HL-60 (cell line): ENCODE data around the gene WWOX.

ENCODE experiments used
- DNase-seq, 2 experiments: peaks; one replicate each; pipeline ENCODE4 v3.0.0-alpha.2; 2010 to 2020; ENCODE audit warnings: low read depth in 1 of 2, low spot score in 1 of 2
- H3K27ac ChIP-seq: fragments of 250-450 bp; sonication (Bioruptor Pico); replicated peaks from 2 replicates; pipeline ENCODE4 v1.5.1; 2020; ENCODE audit warnings: mild to moderate bottlenecking, moderate library complexity
- H3K27me3 ChIP-seq: fragments of 250-450 bp; sonication (Bioruptor Pico); 2 replicates; pipeline ENCODE4 v1.5.1; 2021; ENCODE audit warnings: mild to moderate bottlenecking, moderate library complexity; ENCODE audit not compliant: insufficient read depth, poor library complexity, severe bottlenecking
- H3K4me3 ChIP-seq: replicated peaks from 2 replicates; pipeline ENCODE4 v1.5.1; 2011; ENCODE audit warnings: mild to moderate bottlenecking, control low read depth, low read length; ENCODE audit not compliant: insufficient read depth
- CTCF ChIP-seq: IDR thresholded peaks from one replicate; pipeline ENCODE4 v1.5.1; 2011; ENCODE audit warnings: low read length, control low read depth, inconsistent platforms; ENCODE audit not compliant: insufficient read depth
- GABPA ChIP-seq: IDR thresholded peaks from 2 replicates; pipeline ENCODE4 v1.6.1; 2012; ENCODE audit warnings: low read depth
- POLR2AphosphoS5 ChIP-seq: IDR thresholded peaks from 2 replicates; pipeline ENCODE4 v1.6.1; 2012; ENCODE audit warnings: low read depth
- REST ChIP-seq: IDR thresholded peaks from 2 replicates; pipeline ENCODE4 v1.6.1; 2012; ENCODE audit warnings: low read depth; ENCODE audit not compliant: insufficient replicate concordance
- SPI1 ChIP-seq: IDR thresholded peaks from 2 replicates; pipeline ENCODE4 v1.6.1; 2012; ENCODE audit warnings: low read depth, mild to moderate bottlenecking, borderline replicate concordance

The WWOX gene

GRCh38 chr16:78439646-78440045 is 340.2 kb downstream of the WWOX start:
- Histone ChIP-seq H3K4me3 (no peak overlapping the region), H3K27me3 (no peaks in the 10 kb centered on the region), H3K27ac (no peak overlapping the region)
- DNase-seq: no peak
- no peak for TF ChIP-seq CTCF

GRCh38 chr16:78441298-78441697 is 341.8 kb downstream of the WWOX start:
- TF ChIP-seq CTCF (no peak), GABPA (no peak), SPI1 (no peak), POLR2AphosphoS5 (no peak), REST (no peak)
- H3K27me3 ChIP-seq: no peaks in the 10 kb centered on the region

GRCh38 chr16:78443542-78444364 is 344.3 kb downstream of the WWOX start:
- Histone ChIP-seq H3K4me3 (no peak overlapping the region), H3K27me3 (no peaks in the 10 kb centered on the region), H3K27ac (no peak overlapping the region)
- no peak for TF ChIP-seq SPI1
- no peak for TF ChIP-seq POLR2AphosphoS5
- no peak for TF ChIP-seq REST
- TF ChIP-seq CTCF: no peak
- no peak for TF ChIP-seq GABPA
- DNase-seq: no peak

More at GRCh38 chr16:78441298-78441697, 341.8 kb downstream of the WWOX start:
- no peak overlapping the region for H3K27ac ChIP-seq
- no peak overlapping the region for H3K4me3 ChIP-seq
- no peak for DNase-seq

GRCh38 chr16:78445818-78446217 is 346.4 kb downstream of the WWOX start:
- H3K4me3 ChIP-seq: no peak overlapping the region
- no peak for TF ChIP-seq POLR2AphosphoS5
- no peak for TF ChIP-seq GABPA
- no peak for TF ChIP-seq CTCF
- no peak for TF ChIP-seq SPI1
- no peak for TF ChIP-seq REST
- H3K27ac ChIP-seq: no peak overlapping the region
- no peaks in the 10 kb centered on the region for H3K27me3 ChIP-seq
- no peak for DNase-seq
